Stimulated activated CD8-positive, alpha-beta memory T cell treated with anti-CD3 and anti-CD28 coated beads, Interleukin-15, amount 100 ng/mL, for 48 hours (primary cell): ENCODE results near the gene PKD2L1.
"Not testable (repeated sequence)": the region's sequence is repeated elsewhere in the genome, so short reads cannot be mapped to it uniquely, and the experiment has no call there.

Experiments
- DNase-seq, 2 donors: peaks; one replicate each; pipeline ENCODE4 v3.0.0-alpha.2; 2020; ENCODE audit warnings: low read depth in 2 of 2

The PKD2L1 gene

DNA sequence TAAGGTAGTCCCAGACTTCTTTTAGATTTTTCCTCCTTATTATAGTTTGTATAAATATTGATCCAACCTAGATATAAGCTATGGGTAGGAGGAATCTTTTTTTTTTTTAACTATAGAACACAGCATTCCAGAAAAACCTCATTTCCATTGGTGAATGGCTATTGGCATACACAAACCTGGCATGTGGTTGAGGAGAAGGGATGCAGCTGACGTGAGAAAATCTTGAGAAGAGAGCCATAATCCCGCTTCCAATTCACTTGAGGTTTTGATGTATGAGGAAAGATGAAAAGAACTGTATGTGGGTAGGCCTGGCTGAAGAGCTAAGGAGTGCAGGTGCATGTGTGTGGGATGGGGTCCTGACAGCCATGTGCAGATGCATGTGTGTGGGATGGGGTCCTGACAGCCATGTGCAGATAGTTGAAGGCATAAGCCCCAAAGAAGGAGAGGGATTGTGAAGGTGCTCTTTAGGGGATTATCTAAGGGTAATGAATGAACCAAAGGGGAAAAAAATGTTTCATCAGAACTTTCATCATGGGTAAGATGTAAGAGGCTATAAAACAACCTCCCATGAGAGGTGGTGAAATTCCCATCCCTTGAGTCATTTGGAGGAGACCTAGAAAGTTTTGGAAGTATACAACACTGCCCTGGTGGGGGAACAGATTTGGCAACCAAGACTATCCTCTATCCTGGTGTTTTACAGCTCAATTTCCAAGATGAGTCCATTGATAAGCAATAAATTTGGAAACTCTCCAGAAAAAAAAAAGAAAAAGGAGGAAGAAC, 3.8 kb upstream of the PKD2L1 start:
- no peak for DNase-seq

DNA sequence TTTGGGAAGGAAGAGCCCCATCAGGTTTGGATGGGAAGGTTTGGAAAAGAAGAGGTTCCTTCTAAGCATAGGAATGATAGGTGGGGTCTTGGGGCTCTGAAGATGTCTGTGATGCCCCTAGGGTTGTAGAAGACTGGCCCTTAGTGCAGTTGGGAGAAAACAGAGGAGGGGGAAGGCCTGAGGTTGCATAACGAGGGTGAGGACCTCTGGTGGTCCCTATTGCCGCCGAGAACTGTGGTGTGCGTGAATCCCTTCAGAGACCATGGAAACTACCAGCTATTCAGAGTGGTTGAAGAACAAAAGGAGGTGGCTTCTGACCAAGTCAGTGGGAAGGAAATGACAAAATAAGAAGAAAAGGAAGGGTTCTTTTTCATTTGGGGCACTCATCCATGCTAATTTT, 3.1 kb upstream of the PKD2L1 start:
- no peak for DNase-seq

DNA sequence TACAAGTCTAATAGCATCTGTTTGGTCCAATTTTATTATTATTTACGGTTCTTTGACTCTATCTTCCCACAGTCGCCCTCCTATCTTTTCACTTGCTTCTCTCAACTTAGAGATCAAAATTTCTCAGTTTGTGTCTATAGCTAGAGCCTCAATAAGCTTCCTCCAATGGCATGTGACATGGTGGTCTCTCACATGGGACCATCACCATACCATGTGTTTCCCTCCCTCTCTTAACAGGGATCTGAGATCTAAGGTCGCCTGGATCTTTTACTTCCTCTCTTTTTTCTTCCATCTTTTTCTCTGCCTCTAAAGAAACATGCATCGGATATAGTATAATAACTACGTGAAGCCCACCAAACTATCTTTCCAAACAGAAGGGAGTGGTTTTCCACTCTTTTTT, 1.8 kb downstream of the PKD2L1 start:
- DNase-seq = no peak

DNA sequence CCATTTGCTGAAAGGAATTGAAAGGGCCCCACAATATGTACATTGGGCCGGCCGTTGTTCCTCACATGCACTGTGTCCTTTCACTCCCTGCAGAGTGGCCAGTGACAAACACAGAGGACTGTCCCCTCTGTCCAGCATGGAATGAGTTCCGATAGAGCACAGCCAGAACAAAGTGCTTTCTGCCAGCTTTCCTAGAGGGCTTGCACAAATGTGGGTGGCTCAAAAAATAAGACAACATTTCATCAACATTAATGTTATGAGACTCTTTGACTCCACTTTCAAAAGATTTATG, 2.4 kb downstream of the PKD2L1 start:
- no peak for DNase-seq

DNA sequence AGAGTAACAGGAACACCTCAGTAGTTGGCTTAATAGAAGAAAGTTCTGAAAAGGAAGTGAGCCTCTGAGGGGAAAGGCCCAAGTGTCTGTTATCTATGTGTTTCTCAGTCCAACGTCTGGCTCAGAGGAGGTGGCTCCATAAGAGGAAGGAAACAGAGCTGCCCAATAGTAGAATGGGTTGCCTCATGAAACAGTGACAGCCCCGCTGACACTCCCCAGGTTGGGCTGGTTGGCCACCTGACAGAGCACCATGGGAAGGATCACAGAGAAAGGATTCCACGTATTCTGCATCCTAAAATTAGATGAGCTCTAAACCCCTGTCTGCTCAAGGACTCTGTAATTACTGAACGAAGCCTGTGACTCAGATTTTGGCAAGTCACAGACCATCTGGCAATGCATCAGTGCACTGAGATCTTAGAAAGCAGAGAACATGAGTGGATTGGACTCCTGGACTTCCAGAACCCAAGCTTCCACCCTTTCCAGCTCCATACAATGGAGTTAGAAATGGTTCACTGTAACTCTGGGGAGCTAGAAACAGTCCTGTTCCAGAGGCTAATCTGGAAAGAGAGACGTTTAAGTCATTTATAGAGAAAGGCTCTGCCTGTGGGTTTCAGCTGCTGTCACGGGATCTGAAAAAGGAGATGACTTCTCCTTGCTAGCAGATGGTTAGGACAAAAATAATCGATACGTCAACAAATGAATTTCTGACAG, 2.9 kb downstream of the PKD2L1 start:
- DNase-seq = no peak

DNA sequence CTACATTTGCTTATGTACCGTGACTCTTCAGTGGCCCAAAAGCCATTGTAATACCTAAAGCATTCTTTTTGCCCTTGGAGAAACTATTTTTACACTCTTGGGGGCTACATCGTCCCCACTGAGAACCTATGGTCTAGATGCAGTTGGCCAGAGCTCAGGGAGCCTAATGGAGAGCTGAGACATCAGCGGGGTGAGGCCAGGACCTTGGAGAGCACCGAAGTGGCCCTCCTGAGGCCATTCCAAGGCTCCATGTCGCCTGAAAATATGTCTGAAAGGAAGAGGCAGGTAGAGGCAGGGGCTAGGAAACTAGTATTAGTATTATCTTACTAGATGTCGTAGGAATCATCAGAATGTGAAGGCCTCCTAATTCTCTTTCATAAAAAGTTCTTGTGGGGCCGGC, 4.9 kb downstream of the PKD2L1 start:
- no peak for DNase-seq

DNA sequence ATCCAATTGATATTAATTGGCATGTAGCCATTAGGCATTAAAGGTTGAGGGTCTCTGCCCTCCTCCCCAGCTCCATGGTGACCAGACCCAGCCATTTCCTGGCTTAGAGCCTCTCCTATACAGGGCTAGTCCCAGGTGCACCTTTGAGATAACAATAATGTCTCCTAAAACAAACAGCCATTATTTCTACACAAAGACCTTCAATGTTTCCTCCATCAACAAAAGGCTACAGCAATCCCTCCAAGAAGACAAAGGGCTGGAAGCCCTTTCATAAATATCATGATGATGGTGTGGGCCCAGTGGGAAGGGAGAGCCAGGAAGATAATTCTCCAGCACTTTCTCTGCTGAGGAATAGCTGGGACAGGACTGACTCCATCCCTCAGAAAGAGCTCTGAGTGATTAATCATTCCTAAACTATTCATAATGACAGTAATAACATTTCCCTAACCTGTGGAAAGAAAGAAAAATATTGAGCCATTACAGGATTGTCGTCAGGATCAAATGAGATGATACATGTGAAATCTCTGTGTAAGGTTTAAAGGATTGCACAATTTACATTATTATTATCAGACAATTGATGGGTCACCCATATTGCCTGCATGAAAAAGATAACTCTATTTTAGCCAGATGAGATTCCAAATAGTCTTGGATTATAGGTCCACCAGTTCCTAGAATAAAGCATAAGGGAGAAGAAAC, 10.2 kb downstream of the PKD2L1 start:
- no peak for DNase-seq

DNA sequence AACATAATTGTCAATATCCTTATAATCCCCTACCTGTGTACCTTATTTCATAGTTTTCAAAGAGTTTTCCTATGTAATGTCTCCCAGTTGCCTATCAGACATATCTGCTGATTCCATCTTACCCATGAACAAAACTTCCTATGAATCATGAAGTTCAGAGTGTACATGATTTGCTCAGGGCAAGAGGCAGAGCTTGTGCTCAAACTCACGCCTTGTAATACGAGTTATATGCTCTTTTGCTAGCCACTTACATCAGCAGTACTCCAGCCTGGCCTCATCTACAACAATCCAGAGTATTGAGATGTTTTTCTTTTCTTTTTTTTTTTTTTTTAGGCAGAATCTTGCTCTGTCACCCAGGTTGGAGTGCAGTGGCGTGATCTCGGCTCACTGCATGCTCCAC, 11.8 kb downstream of the PKD2L1 start:
- DNase-seq = no peak

DNA sequence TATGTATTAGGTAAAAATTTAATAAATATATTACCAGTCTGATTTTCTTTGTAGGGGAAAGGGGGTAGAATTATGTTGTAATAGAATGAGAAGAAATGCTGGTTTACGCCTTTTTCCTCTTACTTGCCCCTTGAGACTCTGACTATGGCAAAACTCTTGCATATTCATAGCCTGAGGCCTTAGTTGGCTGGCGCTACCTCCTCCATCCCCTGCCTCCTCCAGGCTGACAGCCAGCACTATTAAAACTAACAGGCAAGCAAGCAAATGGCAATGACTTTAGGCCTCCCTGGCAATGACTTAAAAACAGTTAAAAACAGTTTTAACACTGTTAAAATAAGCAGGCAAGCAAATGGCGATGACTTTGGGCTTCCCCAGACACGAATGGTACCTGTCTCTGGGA, 14.4 kb downstream of the PKD2L1 start:
- no peak for DNase-seq

DNA sequence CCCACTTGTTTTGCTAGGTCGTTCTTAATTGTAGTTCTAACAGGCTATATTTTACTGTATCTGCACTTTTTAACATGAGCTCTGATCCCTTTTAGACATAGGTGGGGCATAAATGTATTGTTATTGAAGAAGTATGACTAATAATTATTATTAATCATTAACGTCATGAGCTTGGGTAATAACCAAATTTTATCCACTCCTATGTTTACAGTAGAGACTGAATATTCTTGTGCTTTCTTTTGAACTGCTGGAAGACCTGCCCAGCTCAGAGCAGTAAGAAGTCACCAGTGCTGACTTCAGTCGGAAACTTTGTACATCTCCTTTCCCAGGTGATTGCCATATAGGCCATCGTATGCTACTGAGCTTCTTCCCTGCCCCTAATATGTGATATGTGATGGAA, 18.7 kb downstream of the PKD2L1 start:
- no peak for DNase-seq

DNA sequence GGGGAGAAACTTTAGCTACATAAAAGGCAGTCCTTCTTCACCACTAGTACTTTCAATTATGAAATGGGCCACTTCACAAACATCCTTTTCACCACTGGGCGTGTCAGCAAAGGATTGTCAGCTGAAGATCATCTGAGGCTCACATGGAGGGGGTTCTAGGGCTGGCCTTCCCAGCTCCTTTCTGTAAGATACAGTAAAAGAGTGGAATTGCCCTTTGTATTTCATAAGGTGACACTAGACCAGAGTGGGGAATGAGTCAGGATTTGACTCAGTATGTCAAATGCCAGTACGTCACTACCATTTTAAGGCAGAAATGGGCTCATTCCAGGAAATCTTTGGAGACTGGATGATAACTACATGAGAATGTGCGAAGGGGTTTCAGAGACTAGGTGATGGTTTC, 22.3 kb downstream of the PKD2L1 start:
- no peak for DNase-seq

DNA sequence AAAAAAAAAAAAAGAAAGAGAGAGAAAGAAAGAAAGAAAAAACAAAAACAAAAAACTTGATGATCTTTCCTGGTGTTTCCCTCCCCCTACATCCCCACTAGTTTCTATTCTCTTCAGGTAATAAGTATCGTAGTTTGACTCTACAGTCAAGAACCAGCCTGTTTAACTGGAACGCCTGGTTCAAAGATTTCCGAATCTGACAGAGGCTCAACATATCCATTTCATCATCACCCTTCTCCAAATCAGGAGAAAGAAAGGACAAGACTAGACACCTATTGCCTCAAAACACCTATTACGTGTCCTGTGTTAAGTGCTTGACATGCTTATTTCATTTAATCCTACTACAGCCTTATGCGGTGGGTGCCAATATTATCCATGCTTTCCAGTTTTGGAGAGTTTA, 23.2 kb downstream of the PKD2L1 start:
- DNase-seq = no peak

DNA sequence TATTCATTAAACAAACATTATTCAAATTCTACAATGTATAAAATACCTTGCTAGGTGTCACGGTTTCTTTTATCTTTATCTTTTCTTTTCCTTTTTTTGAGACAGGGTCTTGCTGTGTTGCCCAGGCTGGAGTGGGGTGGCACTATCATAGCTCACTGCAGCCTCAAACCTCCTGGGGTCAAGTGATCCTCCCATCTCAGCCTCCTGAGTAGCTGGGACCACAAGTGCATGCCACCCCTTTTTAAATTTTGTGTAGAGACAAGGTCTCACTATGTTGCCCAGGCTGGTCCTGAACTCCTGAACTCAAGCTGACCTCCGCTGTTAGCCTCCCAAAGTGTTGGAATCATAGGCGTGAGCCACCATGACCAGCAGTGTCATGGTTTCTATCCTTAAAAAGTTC, 25.6 kb downstream of the PKD2L1 start:
- no peak for DNase-seq

DNA sequence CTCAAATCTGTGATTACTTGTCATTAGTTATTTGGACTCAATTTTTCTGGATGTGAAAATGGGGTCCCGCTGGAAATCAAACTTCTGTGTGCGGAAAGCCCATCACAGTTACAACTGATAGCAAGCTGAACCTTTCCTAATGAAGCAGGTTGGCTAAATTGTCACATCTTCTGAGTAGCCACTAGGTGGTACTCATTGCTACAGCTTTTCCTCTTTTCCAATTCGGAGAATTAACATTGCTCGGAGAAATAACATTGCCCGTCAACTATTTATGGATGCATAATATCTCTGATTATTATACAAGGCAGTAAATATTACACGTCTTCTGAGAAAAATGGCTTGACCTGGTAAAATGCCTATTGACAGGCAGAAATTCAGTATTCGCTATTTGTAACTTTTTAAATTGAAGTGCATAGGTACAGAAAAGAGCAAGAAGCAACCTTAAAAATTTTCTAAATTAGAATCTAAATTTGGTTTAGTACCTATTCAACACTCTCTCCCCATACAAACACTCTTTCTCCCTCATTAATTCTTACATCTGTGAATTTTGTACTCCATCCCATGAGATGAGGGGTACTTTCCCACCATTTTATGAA, 26.2 kb downstream of the PKD2L1 start:
- DNase-seq = no peak

DNA sequence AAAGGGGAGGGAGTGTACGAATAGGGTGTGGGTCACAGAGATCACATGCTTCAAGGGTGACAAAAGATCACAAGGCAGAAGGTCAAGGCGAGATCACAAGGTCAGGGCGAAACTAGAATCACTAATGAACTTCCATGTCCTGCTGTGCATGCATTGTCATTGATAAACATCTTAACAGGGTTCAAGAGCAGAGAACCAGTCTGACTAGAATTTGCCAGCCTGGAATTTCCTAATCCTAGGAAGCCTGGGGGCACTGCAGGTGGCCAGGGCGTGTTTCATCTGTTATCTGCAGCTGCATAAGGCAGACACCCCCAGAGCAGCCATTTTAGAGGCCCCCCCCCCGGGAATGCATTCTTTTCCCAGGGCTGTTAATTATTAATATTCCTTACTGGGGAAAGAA, 28.9 kb downstream of the PKD2L1 start:
- not testable (repeated sequence) for DNase-seq

DNA sequence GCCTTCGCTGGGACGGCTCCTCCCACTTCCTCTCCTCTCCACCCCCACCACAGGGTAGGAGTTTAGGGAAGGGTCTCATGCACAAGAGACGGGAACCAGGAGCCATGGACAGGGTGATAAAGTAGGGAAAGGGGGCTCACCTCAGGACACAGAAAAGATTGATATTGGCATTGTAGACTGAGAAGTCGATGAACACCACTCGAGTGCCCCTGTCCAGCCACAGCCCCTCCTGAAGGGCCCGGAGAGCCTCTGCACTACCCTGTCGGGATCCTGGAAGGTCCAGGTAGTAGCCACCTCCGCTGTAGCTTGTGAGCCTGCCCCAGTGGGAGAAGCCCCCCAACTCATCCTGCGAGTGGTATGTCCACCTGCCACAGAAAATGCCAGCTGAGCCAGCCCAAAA, 32.8 kb downstream of the PKD2L1 start:
- DNase-seq = no peak

DNA sequence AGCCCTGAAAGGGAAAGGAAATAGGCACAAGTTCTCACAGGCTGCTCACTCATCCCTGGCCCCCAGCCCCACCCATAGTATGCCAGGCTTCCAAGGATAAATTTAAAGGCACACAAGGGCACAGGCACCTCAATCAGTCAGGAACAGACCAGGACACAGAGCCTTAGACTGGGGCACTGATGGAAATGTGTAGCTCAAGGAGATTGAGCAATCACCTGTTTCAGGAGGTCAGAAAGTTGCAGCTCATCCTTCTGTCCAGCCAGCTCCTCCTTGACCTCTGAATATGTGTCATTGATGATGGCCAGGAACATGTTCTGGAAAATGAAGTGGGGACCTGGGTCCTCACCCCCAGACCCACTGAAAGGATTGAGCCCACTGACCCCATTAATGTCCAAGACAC, 37.0 kb downstream of the PKD2L1 start:
- DNase-seq = no peak

DNA sequence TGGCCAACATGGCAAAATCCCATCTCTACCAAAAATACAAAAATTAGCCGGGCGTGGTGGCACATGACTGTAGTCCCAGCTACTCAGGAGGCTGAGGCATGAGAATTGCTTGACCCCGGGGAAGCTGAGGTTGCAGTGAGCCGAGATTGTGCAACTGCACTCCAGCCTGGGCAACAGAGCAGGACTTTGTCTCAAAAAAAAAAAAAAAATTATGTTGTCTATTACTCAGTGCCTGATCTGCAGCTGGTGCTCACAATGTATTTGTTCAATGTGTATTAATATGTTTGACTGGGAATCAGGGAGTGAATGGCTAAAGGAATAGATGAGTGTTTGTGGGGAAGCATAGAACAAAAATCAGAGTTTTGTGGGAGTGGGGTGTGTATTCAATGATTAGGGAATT, 37.7 kb downstream of the PKD2L1 start:
- DNase-seq = not testable (repeated sequence)

DNA sequence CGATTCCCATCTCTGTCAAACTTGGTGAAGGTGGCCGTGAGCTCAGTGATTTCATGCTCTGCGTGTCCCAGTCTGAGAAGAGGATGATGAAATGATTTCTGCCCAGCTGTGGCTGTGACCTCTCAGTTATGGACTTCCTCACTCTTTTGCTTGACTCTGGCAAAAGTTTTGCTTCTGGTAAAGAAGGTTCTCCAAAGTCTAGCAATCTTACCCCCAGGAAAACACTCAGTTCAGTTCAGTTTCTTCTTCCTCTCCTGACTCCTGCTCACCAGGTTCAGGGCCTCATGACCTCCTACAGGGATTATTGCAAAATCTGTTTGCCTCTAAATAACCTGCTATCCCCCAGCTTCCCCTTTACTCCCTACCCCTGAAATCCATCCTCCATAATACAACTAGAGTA, 38.7 kb downstream of the PKD2L1 start:
- DNase-seq = no peak

DNA sequence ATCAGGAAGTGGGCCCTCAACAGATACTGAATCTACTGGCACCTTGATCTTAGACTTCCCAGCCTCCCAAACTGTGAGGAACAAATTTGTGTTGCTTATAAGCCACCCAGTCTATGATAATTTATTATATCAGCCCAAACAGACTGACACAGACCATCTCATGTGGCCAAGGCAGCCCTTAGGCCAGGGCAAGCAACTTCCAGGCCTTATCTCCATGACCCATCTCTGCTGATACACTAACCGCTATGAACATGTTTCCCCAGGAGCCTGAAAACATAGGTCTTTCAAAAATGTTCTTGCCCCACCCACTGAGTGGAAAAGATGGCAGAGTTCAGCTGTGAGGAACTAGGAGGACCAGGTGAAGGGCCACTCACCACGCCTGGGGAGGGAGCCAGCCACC, 40.4 kb downstream of the PKD2L1 start:
- DNase-seq = no peak

DNA sequence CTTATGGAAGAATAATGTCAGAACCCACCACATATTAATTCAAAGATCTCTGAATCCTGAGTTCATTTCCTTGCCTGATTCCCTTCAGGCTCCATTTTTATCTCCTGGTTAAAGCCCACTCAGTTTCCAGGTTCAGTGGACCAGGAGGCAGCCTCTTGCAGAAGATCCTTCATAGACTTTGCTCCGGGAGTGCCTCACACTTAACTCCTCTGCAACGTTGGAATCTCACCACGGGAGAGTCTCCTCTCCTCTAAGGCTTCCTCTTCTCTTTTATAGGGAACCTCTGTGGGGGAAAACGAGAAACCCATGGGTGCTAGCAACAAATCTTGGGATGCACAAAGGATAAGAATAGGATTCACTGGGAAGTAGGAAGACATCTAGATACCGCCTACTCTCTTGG, 41.8 kb downstream of the PKD2L1 start:
- no peak for DNase-seq

DNA sequence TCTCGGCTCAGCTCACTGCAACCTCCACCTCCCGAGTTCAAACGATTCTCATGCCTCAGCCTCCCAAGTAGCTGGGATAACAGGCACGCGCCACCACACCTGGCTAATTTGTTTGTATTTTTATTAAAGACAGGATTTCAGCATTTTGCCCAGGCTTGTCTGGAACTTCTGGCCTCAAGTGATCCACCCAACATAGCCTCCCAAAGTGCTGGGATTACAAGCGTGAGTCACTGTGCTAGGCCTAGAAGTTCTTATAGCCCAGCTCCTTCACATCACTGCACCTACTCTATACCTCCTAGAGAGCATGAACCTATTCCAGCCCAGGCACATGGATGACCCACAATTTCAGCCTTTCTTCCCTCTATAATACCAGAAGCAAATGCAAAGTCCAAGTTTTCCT, 42.3 kb downstream of the PKD2L1 start:
- DNase-seq = no peak
